Endodermal cell (in vitro differentiated cells): ENCODE data around the gene RCL1. TPM values are rescaled to one million over a fixed set of nuclear protein-coding genes. Genes with fewer than 3 reads are reported as not detected.

Source experiments
- DNase-seq: peaks from one replicate; pipeline ENCODE4 v3.0.0-alpha.2; 2017
- H3K27ac ChIP-seq: 2 replicates; pipeline ENCODE4 v1.5.1; 2013; ENCODE audit warnings: mild to moderate bottlenecking, low read depth, low read length, moderate library complexity
- H3K27me3 ChIP-seq: 2 replicates; pipeline ENCODE4 v1.6.1; 2013; ENCODE audit warnings: mild to moderate bottlenecking, low read length, moderate library complexity; ENCODE audit not compliant: insufficient read depth, control insufficient read depth, poor library complexity, severe bottlenecking
- H3K36me3 ChIP-seq: 2 replicates; pipeline ENCODE4 v1.7.0; 2013; ENCODE audit warnings: mild to moderate bottlenecking, low read length, moderate library complexity; ENCODE audit not compliant: control insufficient read depth, insufficient read depth
- H3K4me1 ChIP-seq: one replicate; pipeline ENCODE4 v1.7.0; 2013; ENCODE audit warnings: low read length; ENCODE audit not compliant: control insufficient read depth, insufficient read depth
- H3K4me3 ChIP-seq: 2 replicates; pipeline ENCODE4 v1.5.1; 2013; ENCODE audit warnings: mild to moderate bottlenecking, low read length, moderate library complexity
- H3K9ac ChIP-seq: 2 replicates; pipeline ENCODE4 v1.6.1; 2013; ENCODE audit warnings: mild to moderate bottlenecking, low read length, moderate library complexity; ENCODE audit not compliant: poor library complexity, severe bottlenecking; ENCODE audit errors: extremely low read depth
- H3K9me3 ChIP-seq: 2 replicates; pipeline ENCODE4 v1.6.1; 2013; ENCODE audit warnings: mild to moderate bottlenecking, low read length, moderate library complexity; ENCODE audit not compliant: control insufficient read depth
- H3K27ac Mint-ChIP-seq: 2 replicates; pipeline ENCODE4 v1.8.0; 2020; ENCODE audit warnings: mixed read lengths
- H3K27me3 Mint-ChIP-seq: 2 replicates; pipeline ENCODE4 v1.8.0; 2021; ENCODE audit warnings: mild to moderate bottlenecking, mixed read lengths; ENCODE audit not compliant: insufficient read depth
- H3K36me3 Mint-ChIP-seq: 2 replicates; pipeline ENCODE4 v1.8.0; 2020; ENCODE audit warnings: low read depth, mixed read lengths
- H3K4me1 Mint-ChIP-seq: 2 replicates; pipeline ENCODE4 v1.8.0; 2020; ENCODE audit warnings: mixed read lengths
- H3K4me3 Mint-ChIP-seq: 2 replicates; pipeline ENCODE4 v1.8.0; 2020; ENCODE audit warnings: mild to moderate bottlenecking, moderate library complexity, mixed read lengths
- H3K9me3 Mint-ChIP-seq: 2 replicates; pipeline ENCODE4 v1.8.0; 2020; ENCODE audit warnings: mild to moderate bottlenecking, mixed read lengths
- WGBS, 2 experiments: methylation state at CpG; one replicate each; pipeline versions ENCODE4 v1.1.5 to v1.1.7; 2013; ENCODE audit warnings: missing lambda C conversion rate in 2 of 2, mixed read lengths in 1 of 2; ENCODE audit not compliant: insufficient coverage in 1 of 2, insufficient read length in 1 of 2; 5-methylcytosine and 5-hydroxymethylcytosine counted together
- total RNA-seq, 2 donors: library from RNA; stranded (reverse); fragmentation: NEBNext Ultra II Directional in 1 of 2; extraction: Animal tissue kit (Norgen Biotek cat#: 25700) in 1 of 2; gene quantifications; 2 replicates in 1 of 2; 3 replicates in 1 of 2; pipeline ENCODE4 v1.2.1, GENCODE V29; 2021
- TF ChIP-seq, protein P1 (sequence below): fragments of 200-600 bp; sonication (generic); conservative IDR thresholded peaks from 2 replicates; pipeline ENCODE4 v1.5.0; 2021; ENCODE audit warnings: antibody characterized with exemption, mild to moderate bottlenecking

The RCL1 gene
- total RNA-seq, 2 donors from 2014 or later = 13.2 to 18.6 TPM

DNA sequence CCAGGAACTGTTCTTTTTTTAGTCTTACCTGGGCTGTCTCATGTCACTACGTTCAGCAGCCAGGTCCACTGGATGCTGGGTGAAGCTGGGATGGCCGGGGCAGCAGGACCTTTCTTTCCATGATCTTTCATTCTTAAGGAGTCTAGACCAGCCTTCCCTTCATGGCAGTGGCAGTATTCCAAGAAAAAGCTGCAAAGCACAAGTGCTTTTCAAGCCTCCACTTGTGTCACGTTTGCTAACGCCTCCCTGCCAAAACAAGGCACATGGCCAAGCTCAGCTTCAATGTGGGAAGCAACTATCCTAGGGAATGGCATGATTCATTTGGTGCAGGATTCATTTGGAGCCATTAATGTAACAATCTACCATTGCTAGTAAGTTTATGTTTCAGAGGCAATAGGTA lies 94.8 kb downstream of the RCL1 start:
- Mint-ChIP-seq H3K36me3 (peaks cover 5% of the 10 kb centered on the region), H3K9me3 (no peaks in the 10 kb centered on the region), H3K27ac (no peak overlapping the region), H3K4me3 (no peak overlapping the region), H3K27me3 (no peaks in the 10 kb centered on the region), H3K4me1 (peaks cover 17% of the 10 kb centered on the region)
- no peaks in the 10 kb centered on the region for H3K4me1 ChIP-seq
- TF ChIP-seq, protein P1, sequence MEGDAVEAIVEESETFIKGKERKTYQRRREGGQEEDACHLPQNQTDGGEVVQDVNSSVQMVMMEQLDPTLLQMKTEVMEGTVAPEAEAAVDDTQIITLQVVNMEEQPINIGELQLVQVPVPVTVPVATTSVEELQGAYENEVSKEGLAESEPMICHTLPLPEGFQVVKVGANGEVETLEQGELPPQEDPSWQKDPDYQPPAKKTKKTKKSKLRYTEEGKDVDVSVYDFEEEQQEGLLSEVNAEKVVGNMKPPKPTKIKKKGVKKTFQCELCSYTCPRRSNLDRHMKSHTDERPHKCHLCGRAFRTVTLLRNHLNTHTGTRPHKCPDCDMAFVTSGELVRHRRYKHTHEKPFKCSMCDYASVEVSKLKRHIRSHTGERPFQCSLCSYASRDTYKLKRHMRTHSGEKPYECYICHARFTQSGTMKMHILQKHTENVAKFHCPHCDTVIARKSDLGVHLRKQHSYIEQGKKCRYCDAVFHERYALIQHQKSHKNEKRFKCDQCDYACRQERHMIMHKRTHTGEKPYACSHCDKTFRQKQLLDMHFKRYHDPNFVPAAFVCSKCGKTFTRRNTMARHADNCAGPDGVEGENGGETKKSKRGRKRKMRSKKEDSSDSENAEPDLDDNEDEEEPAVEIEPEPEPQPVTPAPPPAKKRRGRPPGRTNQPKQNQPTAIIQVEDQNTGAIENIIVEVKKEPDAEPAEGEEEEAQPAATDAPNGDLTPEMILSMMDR = no peak
- DNase-seq = no peak
- H3K9me3 ChIP-seq = no peaks in the 10 kb centered on the region
- H3K4me3 ChIP-seq = no peak overlapping the region
- 77 to 79% methylated on average over 3 to 4 of the region's 4 CpGs for WGBS, 2 experiments
- H3K9ac ChIP-seq = no peak overlapping the region
- no peaks in the 10 kb centered on the region for H3K27me3 ChIP-seq
- H3K27ac ChIP-seq = no peak overlapping the region
- H3K36me3 ChIP-seq = no peaks in the 10 kb centered on the region

DNA sequence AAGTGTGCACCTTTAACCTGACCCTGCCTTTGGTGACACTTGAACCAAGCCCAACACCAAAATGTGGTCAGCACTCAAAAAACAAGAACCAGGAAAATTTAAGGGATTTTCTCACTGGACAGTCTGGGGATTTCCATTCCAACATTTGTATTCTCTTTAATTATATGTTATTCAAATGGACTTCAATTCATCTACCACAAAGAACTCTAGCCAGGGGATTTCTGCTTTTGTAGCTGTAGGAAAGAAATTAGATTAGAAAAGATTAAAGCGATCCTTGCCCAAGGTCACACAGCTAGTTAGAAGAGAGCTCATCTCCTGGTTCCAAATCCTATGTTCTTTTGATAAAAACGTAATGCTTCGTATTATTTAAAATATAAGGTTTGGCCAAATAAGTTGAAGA lies 97.5 kb downstream of the RCL1 start:
- H3K4me1 ChIP-seq = no peaks in the 10 kb centered on the region
- H3K27ac ChIP-seq = no peak overlapping the region
- H3K4me1 Mint-ChIP-seq = peaks cover 17% of the 10 kb centered on the region
- no peaks in the 10 kb centered on the region for H3K9me3 Mint-ChIP-seq
- no peak for DNase-seq
- H3K27ac Mint-ChIP-seq = no peak overlapping the region
- TF ChIP-seq, protein P1 = no peak
- no peaks in the 10 kb centered on the region for H3K27me3 Mint-ChIP-seq
- H3K4me3 Mint-ChIP-seq = no peak overlapping the region
- H3K36me3 ChIP-seq = no peaks in the 10 kb centered on the region
- H3K4me3 ChIP-seq = no peak overlapping the region
- H3K9me3 ChIP-seq = no peaks in the 10 kb centered on the region
- H3K9ac ChIP-seq = no peak overlapping the region
- no peaks in the 10 kb centered on the region for H3K27me3 ChIP-seq
- WGBS, 2 experiments = 95 to 97% methylated on average over 3 of the region's 3 CpGs
- peaks cover under 1% of the 10 kb centered on the region for H3K36me3 Mint-ChIP-seq

DNA sequence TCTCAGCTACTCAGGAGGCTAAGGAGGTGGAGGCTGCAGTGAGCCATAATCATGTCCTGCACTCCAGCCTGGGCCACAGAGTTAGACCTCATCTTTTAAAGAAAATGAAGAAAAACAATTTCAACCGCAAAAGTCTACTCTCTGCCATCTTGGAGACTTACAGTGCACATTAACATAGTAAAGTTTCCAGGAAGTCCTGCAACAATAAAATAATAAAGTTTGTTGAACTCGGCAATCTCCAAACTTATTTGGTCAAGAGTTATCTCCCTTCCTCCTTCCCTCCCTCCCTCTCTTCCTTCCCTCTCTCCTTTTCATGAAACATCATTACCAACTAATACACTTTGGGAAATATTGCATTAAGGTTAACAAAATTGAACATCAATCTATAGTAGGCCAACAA lies 98.2 kb downstream of the RCL1 start:
- Histone ChIP-seq H3K9me3 (no peaks in the 10 kb centered on the region), H3K27ac (no peak overlapping the region), H3K4me3 (no peak overlapping the region), H3K4me1 (no peaks in the 10 kb centered on the region), H3K27me3 (no peaks in the 10 kb centered on the region), H3K36me3 (no peaks in the 10 kb centered on the region), H3K9ac (no peak overlapping the region)
- no peak overlapping the region for H3K4me3 Mint-ChIP-seq
- DNase-seq = no peak
- 50% methylated on average over 2 of the region's 2 CpGs for WGBS, 2 experiments
- H3K27me3 Mint-ChIP-seq = no peaks in the 10 kb centered on the region
- TF ChIP-seq, protein P1 = no peak
- no peak overlapping the region for H3K27ac Mint-ChIP-seq
- H3K9me3 Mint-ChIP-seq = no peaks in the 10 kb centered on the region
- H3K4me1 Mint-ChIP-seq = peaks cover 17% of the 10 kb centered on the region
- H3K36me3 Mint-ChIP-seq = no peaks in the 10 kb centered on the region
